HG02981 (cell line): ENCODE measurements around the gene ABCC10.
"Not testable (repeated sequence)": the region's sequence is repeated elsewhere in the genome, so short reads cannot be mapped to it uniquely, and the experiment has no call there.

Experiments used
- ATAC-seq: cut with Tn5 transposase; IDR thresholded peaks from one replicate; pipeline ENCODE4 v1.9.1; 2021; ENCODE audit warnings: mild to moderate bottlenecking, moderate library complexity; ENCODE audit not compliant: unreplicated experiment

Gene ABCC10

DNA sequence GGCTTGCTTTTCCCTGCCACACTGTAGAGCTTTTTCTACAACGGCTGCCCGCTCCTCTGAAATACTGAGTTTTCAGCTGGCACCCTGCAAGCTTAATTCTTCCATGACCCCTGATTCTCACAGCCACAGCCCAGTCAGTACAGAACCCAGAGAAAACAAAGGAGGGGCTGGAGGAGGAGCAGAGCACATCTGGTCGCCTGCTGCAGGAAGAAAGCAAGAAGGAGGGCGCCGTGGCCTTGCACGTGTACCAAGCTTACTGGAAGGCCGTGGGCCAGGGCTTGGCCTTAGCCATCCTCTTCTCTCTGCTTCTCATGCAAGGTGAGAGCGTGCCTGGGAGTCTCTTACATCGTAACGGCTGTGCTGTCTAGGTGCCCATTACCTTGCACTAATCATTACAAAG is 16.7 kb downstream of the ABCC10 start:
- no peak for ATAC-seq

- ATAC-seq = no peak
These were observed 17.2 kb downstream of the ABCC10 start for GRCh38 chr6:43444582-43444981.

GRCh38 chr6:43445576-43445975 is 18.2 kb downstream of the ABCC10 start:
- ATAC-seq = no peak

GRCh38 chr6:43447604-43448003 is 20.3 kb downstream of the ABCC10 start:
- ATAC-seq = no peak

DNA sequence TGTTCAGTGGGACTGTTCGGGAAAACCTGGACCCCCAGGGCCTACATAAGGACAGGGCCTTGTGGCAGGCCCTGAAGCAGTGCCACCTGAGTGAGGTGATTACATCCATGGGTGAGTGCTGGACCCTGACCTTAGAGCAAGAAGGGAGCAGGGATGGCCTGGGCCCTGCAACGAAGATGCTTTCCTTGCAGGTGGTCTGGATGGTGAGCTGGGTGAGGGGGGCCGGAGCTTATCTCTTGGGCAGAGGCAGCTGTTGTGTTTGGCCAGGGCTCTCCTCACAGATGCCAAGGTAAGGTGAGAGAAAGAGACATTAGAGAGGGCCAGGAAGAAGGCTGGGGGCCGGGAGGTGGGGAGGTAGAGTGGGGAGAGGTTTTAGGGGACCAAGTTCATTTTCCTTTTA is 21.6 kb downstream of the ABCC10 start:
- ATAC-seq = no peak

- no peak for ATAC-seq
These were observed 23.4 kb downstream of the ABCC10 start for GRCh38 chr6:43450699-43451131.

- ATAC-seq = no peak
These were observed 24.0 kb downstream of the ABCC10 start for GRCh38 chr6:43451348-43451747.

GRCh38 chr6:43451939-43452338 is 24.6 kb downstream of the ABCC10 start:
- no peak for ATAC-seq

DNA sequence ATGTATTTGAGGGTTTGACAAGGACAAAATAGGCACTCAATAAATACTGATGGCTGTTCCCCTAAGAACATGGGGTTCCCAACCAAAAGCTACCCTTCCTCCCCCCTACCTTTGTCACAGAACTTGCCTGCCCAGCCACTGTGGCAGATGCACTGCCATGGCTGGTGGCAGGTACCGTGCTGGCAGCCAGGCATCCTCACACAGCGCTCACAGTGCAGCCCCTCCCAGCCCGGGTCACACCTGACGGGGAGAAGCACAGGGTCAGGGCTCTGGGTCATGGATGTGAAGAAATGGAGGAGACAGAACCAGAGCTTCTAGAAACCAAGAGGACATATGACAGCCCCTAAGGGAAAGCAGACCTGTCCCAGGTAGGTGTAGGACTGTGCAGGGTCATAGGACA is 25.6 kb downstream of the ABCC10 start:
- no peak for ATAC-seq

- ATAC-seq = no peak
These were observed 26.5 kb downstream of the ABCC10 start for GRCh38 chr6:43453831-43454230.

GRCh38 chr6:43454290-43454695 is 27.0 kb downstream of the ABCC10 start:
- no peak for ATAC-seq

GRCh38 chr6:43454696-43455530 is 27.6 kb downstream of the ABCC10 start:
- no peak for ATAC-seq

DNA sequence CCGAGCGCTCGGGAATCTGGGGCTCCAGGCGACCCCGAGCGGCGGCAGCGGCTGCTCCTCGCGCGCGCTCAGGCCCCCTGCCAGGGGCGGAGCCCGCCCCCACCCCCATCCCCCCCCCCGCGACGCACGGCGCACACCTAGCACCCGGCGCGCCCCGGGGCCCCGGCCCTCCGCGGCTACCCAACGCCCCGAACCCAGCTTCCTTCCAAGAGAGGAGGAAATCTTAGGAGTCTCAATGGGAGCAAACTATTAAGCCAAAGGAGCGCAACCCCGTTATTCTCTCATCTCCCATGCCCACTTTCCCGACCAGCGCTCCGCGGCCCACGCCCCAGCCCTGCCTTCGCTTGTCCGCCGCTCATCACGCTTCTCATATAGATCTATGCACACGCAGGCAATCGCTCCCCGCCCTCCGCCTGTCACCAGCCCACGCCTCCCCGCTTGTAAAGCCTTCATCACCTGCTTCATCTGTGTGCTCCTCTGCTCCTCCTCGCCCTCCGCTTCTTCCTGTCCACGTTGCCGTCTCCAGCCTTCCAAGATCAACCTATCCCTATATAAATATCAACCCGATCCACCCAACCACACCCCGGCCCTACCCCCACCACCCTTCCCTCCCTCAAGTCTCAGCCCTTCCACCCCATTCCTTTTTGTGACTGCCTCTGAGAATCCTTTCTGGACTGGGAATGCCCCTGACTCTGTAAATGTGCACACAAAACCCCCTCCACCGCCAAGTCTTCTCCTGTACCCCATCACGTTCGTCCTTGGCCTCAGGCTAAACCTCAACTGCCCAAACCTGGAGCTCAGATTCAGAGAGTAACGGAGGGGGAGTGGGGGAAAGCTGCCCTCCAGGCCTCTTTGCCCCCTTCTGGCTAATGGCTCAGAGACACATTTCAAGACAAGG is 28.4 kb downstream of the ABCC10 start, which contains the start of gene DLK2:
Gene DLK2 (minus strand): TSS at position 18 of the 898 bp plus-strand sequence. CDS start 723 bp downstream, outside the sequence.
- no peak for ATAC-seq

DNA sequence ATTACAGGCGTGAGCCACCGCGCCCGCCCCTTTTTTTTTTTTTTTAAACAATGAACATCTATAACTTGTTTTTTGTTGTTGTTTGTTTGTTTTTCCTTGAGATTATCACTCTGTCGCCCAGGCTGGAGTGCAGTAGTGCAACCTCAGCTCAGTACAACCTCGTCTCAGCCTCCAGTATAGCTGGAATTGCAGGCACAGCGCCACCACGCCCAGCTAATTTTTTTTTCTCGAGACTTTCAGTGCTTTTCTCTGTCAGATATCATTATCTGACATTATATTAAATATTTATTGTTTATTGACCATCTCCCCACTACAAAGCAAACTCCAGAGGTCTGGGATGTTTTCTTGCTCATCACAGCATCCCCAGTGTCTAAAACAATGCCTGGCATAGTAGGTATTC is 30.3 kb downstream of the ABCC10 start:
- no peak for ATAC-seq

DNA sequence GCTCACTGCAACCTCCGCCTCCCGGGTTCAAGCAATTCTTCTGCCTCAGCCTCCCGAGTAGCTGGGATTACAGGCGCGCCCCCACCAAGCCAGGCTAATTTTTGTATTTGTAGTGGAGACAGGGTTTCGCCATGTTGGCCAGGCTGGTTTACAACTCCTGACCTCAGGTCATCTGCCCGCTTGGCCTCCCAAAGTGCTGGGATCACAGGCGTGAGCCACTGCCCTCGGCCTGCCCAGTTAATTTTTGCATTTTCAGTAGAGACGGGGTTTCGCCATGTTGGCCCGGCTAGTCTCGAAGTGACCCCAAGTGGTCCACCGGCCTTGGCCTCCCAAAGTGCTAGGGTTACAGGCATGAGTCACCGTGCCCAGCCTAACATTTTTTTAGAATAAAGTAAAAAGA is 30.8 kb downstream of the ABCC10 start:
- not testable (repeated sequence) for ATAC-seq

DNA sequence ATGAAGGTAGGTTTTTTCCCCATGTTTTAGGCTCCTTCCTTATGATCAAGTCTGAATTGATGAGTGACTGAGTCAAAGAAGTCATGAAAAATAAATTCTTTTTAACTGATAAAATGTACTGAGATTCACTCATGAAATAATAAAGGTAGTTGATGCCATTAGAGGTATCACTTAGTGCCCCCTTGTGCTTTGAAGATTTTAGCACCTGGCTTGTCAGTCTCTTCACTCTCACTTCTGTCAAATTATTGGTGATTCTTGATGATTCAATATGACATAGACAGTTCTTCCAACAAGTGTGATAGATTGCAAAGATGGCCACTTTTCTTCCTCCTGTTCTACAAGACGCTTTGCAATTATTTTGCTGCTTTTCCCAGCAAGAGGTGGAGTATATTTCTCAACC is 32.2 kb downstream of the ABCC10 start:
- no peak for ATAC-seq

DNA sequence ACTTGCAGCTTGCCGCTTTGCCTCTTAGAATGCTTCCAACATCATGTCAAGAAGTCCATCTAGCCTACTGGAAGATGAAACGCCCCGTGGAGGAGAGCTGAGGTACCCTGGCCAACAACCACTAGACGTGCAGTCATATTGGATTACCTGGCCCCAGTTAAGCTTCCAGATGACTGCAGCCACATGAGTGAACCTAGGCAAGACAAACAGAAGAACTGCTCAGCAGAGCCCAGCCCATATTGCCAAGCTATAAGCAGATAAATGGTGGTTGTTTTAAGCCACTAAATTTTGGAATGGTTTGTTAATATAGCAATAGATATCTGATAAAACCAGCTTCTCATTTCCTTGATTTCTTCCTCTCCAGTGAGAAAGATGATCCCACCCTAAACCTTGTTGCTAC is 32.7 kb downstream of the ABCC10 start:
- ATAC-seq = no peak

DNA sequence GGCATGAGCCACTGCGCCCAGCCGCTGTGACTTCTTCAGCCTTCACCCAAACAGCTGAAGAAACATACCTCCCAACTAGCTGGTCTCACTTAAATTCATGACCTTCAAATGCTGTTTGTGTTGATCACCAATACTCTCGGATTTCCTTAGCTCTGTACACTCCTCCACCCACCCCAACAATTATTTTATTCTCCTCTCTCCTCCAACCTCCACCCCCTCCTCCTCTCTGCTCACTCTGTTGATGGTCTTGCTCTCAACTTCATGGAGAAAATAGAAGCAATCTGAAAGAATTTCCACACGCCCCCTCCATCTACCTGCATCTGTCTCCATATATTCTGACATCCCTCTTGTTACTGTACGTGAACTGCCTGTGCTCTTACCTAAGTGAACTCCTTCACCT is 34.6 kb downstream of the ABCC10 start:
- ATAC-seq = no peak

DNA sequence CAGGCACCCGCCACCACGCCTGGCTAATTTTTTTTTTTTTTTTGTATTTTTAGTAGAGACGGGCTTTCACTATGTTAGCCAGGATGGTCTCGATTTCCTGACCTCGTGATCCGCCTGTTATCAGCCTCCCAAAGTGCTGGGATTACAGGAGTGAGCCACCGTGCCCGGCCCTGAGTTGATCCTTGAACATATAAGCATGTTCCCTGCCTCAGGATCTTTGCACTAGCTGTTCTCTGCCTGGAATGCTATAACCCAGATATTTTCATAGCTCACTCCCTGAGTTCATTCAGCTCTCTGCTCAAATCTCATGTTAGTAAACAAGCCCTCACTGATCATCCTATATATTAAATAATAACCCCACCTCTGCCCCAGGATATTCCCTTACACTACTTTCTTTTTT is 37.0 kb downstream of the ABCC10 start:
- ATAC-seq = no peak

GRCh38 chr6:43465948-43466347 is 38.6 kb downstream of the ABCC10 start:
- ATAC-seq = no peak

- ATAC-seq = not testable (repeated sequence)
These were observed 39.9 kb downstream of the ABCC10 start for GRCh38 chr6:43467265-43467664.

GRCh38 chr6:43467752-43468151 is 40.4 kb downstream of the ABCC10 start:
- ATAC-seq = no peak
